Endodermal cell (in vitro differentiated cells): ENCODE measurements around the gene RBM4B. TPM values are rescaled to one million over a fixed set of nuclear protein-coding genes. Genes with fewer than 3 reads are reported as not detected.

Experiments used
- DNase-seq: peaks from one replicate; pipeline ENCODE4 v3.0.0-alpha.2; 2017
- H3K27ac ChIP-seq: 2 replicates; pipeline ENCODE4 v1.5.1; 2013; ENCODE audit warnings: mild to moderate bottlenecking, low read depth, low read length, moderate library complexity
- H3K27me3 ChIP-seq: 2 replicates; pipeline ENCODE4 v1.6.1; 2013; ENCODE audit warnings: mild to moderate bottlenecking, low read length, moderate library complexity; ENCODE audit not compliant: insufficient read depth, control insufficient read depth, poor library complexity, severe bottlenecking
- H3K36me3 ChIP-seq: 2 replicates; pipeline ENCODE4 v1.7.0; 2013; ENCODE audit warnings: mild to moderate bottlenecking, low read length, moderate library complexity; ENCODE audit not compliant: control insufficient read depth, insufficient read depth
- H3K4me1 ChIP-seq: one replicate; pipeline ENCODE4 v1.7.0; 2013; ENCODE audit warnings: low read length; ENCODE audit not compliant: control insufficient read depth, insufficient read depth
- H3K4me3 ChIP-seq: 2 replicates; pipeline ENCODE4 v1.5.1; 2013; ENCODE audit warnings: mild to moderate bottlenecking, low read length, moderate library complexity
- H3K9ac ChIP-seq: 2 replicates; pipeline ENCODE4 v1.6.1; 2013; ENCODE audit warnings: mild to moderate bottlenecking, low read length, moderate library complexity; ENCODE audit not compliant: poor library complexity, severe bottlenecking; ENCODE audit errors: extremely low read depth
- H3K9me3 ChIP-seq: 2 replicates; pipeline ENCODE4 v1.6.1; 2013; ENCODE audit warnings: mild to moderate bottlenecking, low read length, moderate library complexity; ENCODE audit not compliant: control insufficient read depth
- H3K27ac Mint-ChIP-seq: 2 replicates; pipeline ENCODE4 v1.8.0; 2020; ENCODE audit warnings: mixed read lengths
- H3K27me3 Mint-ChIP-seq: 2 replicates; pipeline ENCODE4 v1.8.0; 2021; ENCODE audit warnings: mild to moderate bottlenecking, mixed read lengths; ENCODE audit not compliant: insufficient read depth
- H3K36me3 Mint-ChIP-seq: 2 replicates; pipeline ENCODE4 v1.8.0; 2020; ENCODE audit warnings: low read depth, mixed read lengths
- H3K4me1 Mint-ChIP-seq: 2 replicates; pipeline ENCODE4 v1.8.0; 2020; ENCODE audit warnings: mixed read lengths
- H3K4me3 Mint-ChIP-seq: 2 replicates; pipeline ENCODE4 v1.8.0; 2020; ENCODE audit warnings: mild to moderate bottlenecking, moderate library complexity, mixed read lengths
- H3K9me3 Mint-ChIP-seq: 2 replicates; pipeline ENCODE4 v1.8.0; 2020; ENCODE audit warnings: mild to moderate bottlenecking, mixed read lengths
- CTCF ChIP-seq: fragments of 200-600 bp; sonication (generic); conservative IDR thresholded peaks from 2 replicates; pipeline ENCODE4 v1.5.0; 2021; ENCODE audit warnings: antibody characterized with exemption, mild to moderate bottlenecking
- WGBS, 2 experiments: methylation state at CpG; one replicate each; pipeline versions ENCODE4 v1.1.5 to v1.1.7; 2013; ENCODE audit warnings: missing lambda C conversion rate in 2 of 2, mixed read lengths in 1 of 2; ENCODE audit not compliant: insufficient coverage in 1 of 2, insufficient read length in 1 of 2; 5-methylcytosine and 5-hydroxymethylcytosine counted together
- total RNA-seq, 2 donors: library from RNA; stranded (reverse); fragmentation: NEBNext Ultra II Directional in 1 of 2; extraction: Animal tissue kit (Norgen Biotek cat#: 25700) in 1 of 2; gene quantifications; 2 replicates in 1 of 2; 3 replicates in 1 of 2; pipeline ENCODE4 v1.2.1, GENCODE V29; 2021

RBM4B gene
- total RNA-seq, 2 donors from 2014 or later, result 23.3 to 28.5 TPM

GRCh38 chr11:66694732-66695207 lies 17.1 kb upstream of the RBM4B start:
- Histone ChIP-seq H3K27me3 (no peaks in the 10 kb centered on the region), H3K4me3 (no peak overlapping the region), H3K36me3 (peaks cover 56% of the 10 kb centered on the region), H3K27ac (no peak overlapping the region), H3K9ac (no peak overlapping the region), H3K9me3 (no peaks in the 10 kb centered on the region), H3K4me1 (no peaks in the 10 kb centered on the region)
- H3K4me3 Mint-ChIP-seq, result no peak overlapping the region
- H3K27ac Mint-ChIP-seq, result peak overlapping the region; percentile 78
- peak; percentile 98 for DNase-seq
- WGBS, 2 experiments, result 33 to 44% methylated on average over 6 of the region's 6 CpGs
- peaks cover under 1% of the 10 kb centered on the region for H3K9me3 Mint-ChIP-seq
- no peaks in the 10 kb centered on the region for H3K4me1 Mint-ChIP-seq
- H3K36me3 Mint-ChIP-seq, result peaks cover 28% of the 10 kb centered on the region
- peak; percentile 98 for TF ChIP-seq CTCF
- H3K27me3 Mint-ChIP-seq, result no peaks in the 10 kb centered on the region

- H3K27ac ChIP-seq, result no peak overlapping the region
- no peak overlapping the region for H3K4me3 ChIP-seq
- Mint-ChIP-seq H3K4me1 (no peaks in the 10 kb centered on the region), H3K36me3 (peaks cover 22% of the 10 kb centered on the region), H3K4me3 (no peak overlapping the region), H3K27me3 (no peaks in the 10 kb centered on the region), H3K9me3 (no peaks in the 10 kb centered on the region), H3K27ac (no peak overlapping the region)
- WGBS, 2 experiments, result 94 to 100% methylated on average over 2 to 13 of the region's 13 CpGs
- no peaks in the 10 kb centered on the region for H3K27me3 ChIP-seq
- no peak overlapping the region for H3K9ac ChIP-seq
- DNase-seq, result no peak
- H3K4me1 ChIP-seq, result no peaks in the 10 kb centered on the region
- peaks cover 52% of the 10 kb centered on the region for H3K36me3 ChIP-seq
- H3K9me3 ChIP-seq, result no peaks in the 10 kb centered on the region
- TF ChIP-seq CTCF, result no peak
Measured at GRCh38 chr11:66694056-66694410, 16.3 kb upstream of the RBM4B start.

- DNase-seq, result no peak
- H3K27me3 Mint-ChIP-seq, result no peaks in the 10 kb centered on the region
- no peaks in the 10 kb centered on the region for H3K9me3 Mint-ChIP-seq
- H3K27ac ChIP-seq, result no peak overlapping the region
- H3K4me3 ChIP-seq, result no peak overlapping the region
- H3K4me1 ChIP-seq, result no peaks in the 10 kb centered on the region
- no peak overlapping the region for H3K4me3 Mint-ChIP-seq
- peaks cover 53% of the 10 kb centered on the region for H3K36me3 ChIP-seq
- WGBS, 2 experiments, result 92 to 98% methylated on average over 10 to 15 of the region's 15 CpGs
- no peaks in the 10 kb centered on the region for H3K9me3 ChIP-seq
- no peaks in the 10 kb centered on the region for H3K4me1 Mint-ChIP-seq
- H3K27me3 ChIP-seq, result no peaks in the 10 kb centered on the region
- no peak overlapping the region for H3K9ac ChIP-seq
- TF ChIP-seq CTCF, result no peak
- peaks cover 19% of the 10 kb centered on the region for H3K36me3 Mint-ChIP-seq
- no peak overlapping the region for H3K27ac Mint-ChIP-seq
Measured at GRCh38 chr11:66693356-66694055, 15.8 kb upstream of the RBM4B start.
